Fibroblast of lung (primary cell): ENCODE data around the gene DOHH.

Source experiments
- EZH2 ChIP-seq: IDR thresholded peaks from 2 replicates; pipeline ENCODE4 v1.5.1; 2012; ENCODE audit warnings: low read length, control low read depth, mild to moderate bottlenecking; ENCODE audit errors: missing control alignments
- TF ChIP-seq, protein P1 (sequence below), 2 donors: IDR thresholded peaks in 1 of 2; conservative IDR thresholded peaks in 1 of 2; 1 replicate in 1 of 2; 2 replicates in 1 of 2; pipeline ENCODE4 v1.5.1; 2011 to 2012; ENCODE audit warnings: low read length in 2 of 2, control low read depth in 1 of 2, inconsistent platforms in 1 of 2, low read depth in 1 of 2, mild to moderate bottlenecking in 1 of 2

GRCh38 chr19:3512562-3513228, 12.2 kb upstream of the DOHH start:
- TF ChIP-seq, protein P1, sequence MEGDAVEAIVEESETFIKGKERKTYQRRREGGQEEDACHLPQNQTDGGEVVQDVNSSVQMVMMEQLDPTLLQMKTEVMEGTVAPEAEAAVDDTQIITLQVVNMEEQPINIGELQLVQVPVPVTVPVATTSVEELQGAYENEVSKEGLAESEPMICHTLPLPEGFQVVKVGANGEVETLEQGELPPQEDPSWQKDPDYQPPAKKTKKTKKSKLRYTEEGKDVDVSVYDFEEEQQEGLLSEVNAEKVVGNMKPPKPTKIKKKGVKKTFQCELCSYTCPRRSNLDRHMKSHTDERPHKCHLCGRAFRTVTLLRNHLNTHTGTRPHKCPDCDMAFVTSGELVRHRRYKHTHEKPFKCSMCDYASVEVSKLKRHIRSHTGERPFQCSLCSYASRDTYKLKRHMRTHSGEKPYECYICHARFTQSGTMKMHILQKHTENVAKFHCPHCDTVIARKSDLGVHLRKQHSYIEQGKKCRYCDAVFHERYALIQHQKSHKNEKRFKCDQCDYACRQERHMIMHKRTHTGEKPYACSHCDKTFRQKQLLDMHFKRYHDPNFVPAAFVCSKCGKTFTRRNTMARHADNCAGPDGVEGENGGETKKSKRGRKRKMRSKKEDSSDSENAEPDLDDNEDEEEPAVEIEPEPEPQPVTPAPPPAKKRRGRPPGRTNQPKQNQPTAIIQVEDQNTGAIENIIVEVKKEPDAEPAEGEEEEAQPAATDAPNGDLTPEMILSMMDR (conservative IDR thresholded peaks at IDR 0.05 in 1 of 2, IDR thresholded peaks at IDR 0.05 in 1 of 2; ENCODE audit: low read depth in 1 of 2, low read length in 2 of 2) = no peak
- no peak for TF ChIP-seq EZH2
